ENCODE data around the gene MPC1. TPM values are rescaled to one million over a fixed set of nuclear protein-coding genes. Genes with fewer than 3 reads are reported as not detected.
"Not testable (repeated sequence)": the region's sequence is repeated elsewhere in the genome, so short reads cannot be mapped to it uniquely, and the experiment has no call there.

The MPC1 gene
- polyA plus RNA-seq, 1 donor from 2014 or later: 112 TPM

DNA sequence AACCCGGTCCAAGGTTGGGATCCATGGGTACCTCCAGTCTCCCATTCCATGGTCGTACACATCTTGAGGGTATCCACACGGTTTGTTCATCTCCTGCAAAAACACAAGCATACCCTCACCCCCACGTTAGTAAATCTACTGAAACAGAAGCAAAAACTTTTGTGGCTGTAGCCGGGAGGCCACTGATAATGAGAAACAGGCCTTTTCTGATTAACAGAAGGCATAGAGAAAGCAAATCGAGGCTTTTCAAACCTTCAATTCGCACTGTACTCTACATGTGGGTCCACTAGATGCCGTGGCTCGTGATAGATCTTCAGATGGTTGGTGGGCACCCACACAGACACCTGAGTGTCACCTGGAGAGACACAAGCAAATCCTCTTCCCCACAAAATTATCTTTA lies 37.1 kb downstream of the MPC1 start:
- not testable (repeated sequence) for H4K20me1 ChIP-seq (ENCODE audit: insufficient read depth)

DNA sequence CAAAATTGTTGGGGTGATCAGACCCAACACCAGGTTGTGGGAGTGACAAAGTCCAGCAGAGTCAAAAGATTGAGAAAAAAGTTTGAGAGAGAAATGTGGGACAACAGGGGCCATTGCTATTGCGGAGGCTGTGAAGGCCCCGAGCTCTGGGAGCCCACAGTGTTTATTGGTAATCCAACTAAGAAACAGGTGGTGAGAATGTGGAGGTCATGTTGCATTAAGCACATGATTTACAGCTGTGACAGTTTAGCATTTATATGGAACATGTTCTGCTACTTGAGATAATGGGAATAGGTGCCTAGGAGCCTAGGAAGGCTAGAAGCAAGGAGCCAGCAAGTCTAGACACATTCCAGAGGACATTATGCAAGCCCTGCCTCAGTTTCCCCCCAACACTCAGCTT lies 37.8 kb downstream of the MPC1 start:
- H3K4me2 ChIP-seq (ENCODE audit: low read length); H3K9me2 ChIP-seq (ENCODE audit: insufficient read depth, low read length); H2AFZ ChIP-seq (ENCODE audit: low read depth, low read length); H3K4me3 ChIP-seq (ENCODE audit: low read length); H4K20me1 ChIP-seq (ENCODE audit: insufficient read depth); H3K36me3 ChIP-seq (ENCODE audit: insufficient read depth, low read length); H3K9ac ChIP-seq (ENCODE audit: low read length); H3K27ac ChIP-seq (ENCODE audit: low read length); H3K9me3 ChIP-seq (ENCODE audit: low read length); H3K27me3 ChIP-seq (ENCODE audit: insufficient read depth, low read depth, low read length); H3F3A ChIP-seq (ENCODE audit: insufficient read depth, low read length, poor library complexity, severe bottlenecking): not testable (repeated sequence)
- H3K79me2 ChIP-seq (replicated peaks; ENCODE audit: insufficient read depth, low read length): peaks cover 24% of the 10 kb centered on the region

More for the DNA sequence above, 37.1 kb downstream of the MPC1 start:
- not testable (repeated sequence) for H2AFZ ChIP-seq (ENCODE audit: low read depth, low read length); H3K9me3 ChIP-seq (ENCODE audit: low read length); H3F3A ChIP-seq (ENCODE audit: insufficient read depth, low read length, poor library complexity, severe bottlenecking); H3K4me3 ChIP-seq (ENCODE audit: low read length); H3K4me2 ChIP-seq (ENCODE audit: low read length); H3K27me3 ChIP-seq (ENCODE audit: insufficient read depth, low read depth, low read length); H3K36me3 ChIP-seq (ENCODE audit: insufficient read depth, low read length); H3K9ac ChIP-seq (ENCODE audit: low read length); H3K27ac ChIP-seq (ENCODE audit: low read length); H3K9me2 ChIP-seq (ENCODE audit: insufficient read depth, low read length)
- H3K79me2 ChIP-seq (replicated peaks; ENCODE audit: insufficient read depth, low read length): peaks cover 16% of the 10 kb centered on the region

DNA sequence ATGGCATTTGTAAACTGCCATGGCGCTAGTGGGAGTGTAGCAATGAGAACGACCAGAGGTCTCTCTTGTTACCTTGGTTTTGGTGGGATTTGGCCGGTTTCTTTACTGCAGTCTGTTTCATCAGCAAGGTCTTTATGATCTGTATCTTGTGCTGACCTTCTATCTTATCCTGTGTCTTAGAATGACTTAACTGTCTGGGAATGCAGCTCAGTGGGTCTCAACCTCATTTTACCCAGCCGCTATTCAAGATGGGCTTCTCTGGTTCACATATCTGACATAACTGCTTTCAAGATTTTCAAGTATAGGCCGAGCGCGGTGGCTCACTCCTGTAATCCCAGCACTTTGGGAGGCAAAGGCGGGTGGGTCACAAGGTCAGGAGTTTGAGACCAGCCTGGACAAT lies 38.5 kb downstream of the MPC1 start:
- no peak for TF ChIP-seq POLR2AphosphoS5 (IDR thresholded peaks at IDR 0.05)
- TF ChIP-seq EP300 (conservative IDR thresholded peaks at IDR 0.05; ENCODE audit: poor library complexity, severe bottlenecking): no peak
- TF ChIP-seq RAD21 (conservative IDR thresholded peaks at IDR 0.05): no peak
- no peak for TF ChIP-seq MXI1 (conservative IDR thresholded peaks at IDR 0.05; ENCODE audit: poor library complexity, severe bottlenecking)
- no peak for TF ChIP-seq TAF1 (IDR thresholded peaks at IDR 0.05; ENCODE audit: low read depth)
- no peak for TF ChIP-seq EZH2 (IDR thresholded peaks at IDR 0.05; ENCODE audit: borderline replicate concordance, insufficient read depth, low read length, poor library complexity, severe bottlenecking)
- TF ChIP-seq, protein P1, sequence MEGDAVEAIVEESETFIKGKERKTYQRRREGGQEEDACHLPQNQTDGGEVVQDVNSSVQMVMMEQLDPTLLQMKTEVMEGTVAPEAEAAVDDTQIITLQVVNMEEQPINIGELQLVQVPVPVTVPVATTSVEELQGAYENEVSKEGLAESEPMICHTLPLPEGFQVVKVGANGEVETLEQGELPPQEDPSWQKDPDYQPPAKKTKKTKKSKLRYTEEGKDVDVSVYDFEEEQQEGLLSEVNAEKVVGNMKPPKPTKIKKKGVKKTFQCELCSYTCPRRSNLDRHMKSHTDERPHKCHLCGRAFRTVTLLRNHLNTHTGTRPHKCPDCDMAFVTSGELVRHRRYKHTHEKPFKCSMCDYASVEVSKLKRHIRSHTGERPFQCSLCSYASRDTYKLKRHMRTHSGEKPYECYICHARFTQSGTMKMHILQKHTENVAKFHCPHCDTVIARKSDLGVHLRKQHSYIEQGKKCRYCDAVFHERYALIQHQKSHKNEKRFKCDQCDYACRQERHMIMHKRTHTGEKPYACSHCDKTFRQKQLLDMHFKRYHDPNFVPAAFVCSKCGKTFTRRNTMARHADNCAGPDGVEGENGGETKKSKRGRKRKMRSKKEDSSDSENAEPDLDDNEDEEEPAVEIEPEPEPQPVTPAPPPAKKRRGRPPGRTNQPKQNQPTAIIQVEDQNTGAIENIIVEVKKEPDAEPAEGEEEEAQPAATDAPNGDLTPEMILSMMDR (IDR thresholded peaks at IDR 0.05; ENCODE audit: poor library complexity, severe bottlenecking): no peak
- TF ChIP-seq, protein P2, sequence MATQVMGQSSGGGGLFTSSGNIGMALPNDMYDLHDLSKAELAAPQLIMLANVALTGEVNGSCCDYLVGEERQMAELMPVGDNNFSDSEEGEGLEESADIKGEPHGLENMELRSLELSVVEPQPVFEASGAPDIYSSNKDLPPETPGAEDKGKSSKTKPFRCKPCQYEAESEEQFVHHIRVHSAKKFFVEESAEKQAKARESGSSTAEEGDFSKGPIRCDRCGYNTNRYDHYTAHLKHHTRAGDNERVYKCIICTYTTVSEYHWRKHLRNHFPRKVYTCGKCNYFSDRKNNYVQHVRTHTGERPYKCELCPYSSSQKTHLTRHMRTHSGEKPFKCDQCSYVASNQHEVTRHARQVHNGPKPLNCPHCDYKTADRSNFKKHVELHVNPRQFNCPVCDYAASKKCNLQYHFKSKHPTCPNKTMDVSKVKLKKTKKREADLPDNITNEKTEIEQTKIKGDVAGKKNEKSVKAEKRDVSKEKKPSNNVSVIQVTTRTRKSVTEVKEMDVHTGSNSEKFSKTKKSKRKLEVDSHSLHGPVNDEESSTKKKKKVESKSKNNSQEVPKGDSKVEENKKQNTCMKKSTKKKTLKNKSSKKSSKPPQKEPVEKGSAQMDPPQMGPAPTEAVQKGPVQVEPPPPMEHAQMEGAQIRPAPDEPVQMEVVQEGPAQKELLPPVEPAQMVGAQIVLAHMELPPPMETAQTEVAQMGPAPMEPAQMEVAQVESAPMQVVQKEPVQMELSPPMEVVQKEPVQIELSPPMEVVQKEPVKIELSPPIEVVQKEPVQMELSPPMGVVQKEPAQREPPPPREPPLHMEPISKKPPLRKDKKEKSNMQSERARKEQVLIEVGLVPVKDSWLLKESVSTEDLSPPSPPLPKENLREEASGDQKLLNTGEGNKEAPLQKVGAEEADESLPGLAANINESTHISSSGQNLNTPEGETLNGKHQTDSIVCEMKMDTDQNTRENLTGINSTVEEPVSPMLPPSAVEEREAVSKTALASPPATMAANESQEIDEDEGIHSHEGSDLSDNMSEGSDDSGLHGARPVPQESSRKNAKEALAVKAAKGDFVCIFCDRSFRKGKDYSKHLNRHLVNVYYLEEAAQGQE (IDR thresholded peaks at IDR 0.05; ENCODE audit: borderline replicate concordance): no peak
- TF ChIP-seq SMC3 (conservative IDR thresholded peaks at IDR 0.05; ENCODE audit: poor library complexity): no peak
- Histone ChIP-seq H2AFZ (ENCODE audit: low read depth, low read length) (no peak overlapping the region), H4K20me1 (ENCODE audit: insufficient read depth) (no peaks in the 10 kb centered on the region), H3K79me2 (replicated peaks; ENCODE audit: insufficient read depth, low read length) (peaks cover 29% of the 10 kb centered on the region), H3K9me2 (ENCODE audit: insufficient read depth, low read length) (no peaks in the 10 kb centered on the region), H3K9ac (ENCODE audit: low read length) (no peak overlapping the region), H3K27me3 (ENCODE audit: insufficient read depth, low read depth, low read length) (no peaks in the 10 kb centered on the region), H3K36me3 (ENCODE audit: insufficient read depth, low read length) (no peaks in the 10 kb centered on the region), H3K9me3 (ENCODE audit: low read length) (no peaks in the 10 kb centered on the region), H3K27ac (ENCODE audit: low read length) (no peak overlapping the region), H3K4me2 (ENCODE audit: low read length) (no peak overlapping the region), H3K4me3 (ENCODE audit: low read length) (no peak overlapping the region), H3F3A (ENCODE audit: insufficient read depth, low read length, poor library complexity, severe bottlenecking) (no peaks in the 10 kb centered on the region)
